Caco-2 (cell line): ENCODE measurements around the gene PPP1R12B. TPM values are rescaled to one million over a fixed set of nuclear protein-coding genes. Genes with fewer than 3 reads are reported as not detected.
A peak's percentile ranks its signal among the peaks of the same experiment; 100 is the strongest.

Experiments used
- BruUV-seq: library from RNA; stranded (reverse); fragments of 400-500 nt; replicated peaks from 2 replicates; lab custom pipeline; 2021; lab: Mats Ljungman, UMichigan
- CTCF ChIA-PET: fragments of 300-600 bp; sonication (Branson Sonifier 250); formaldehyde crosslinking; loops from one replicate; lab custom pipeline; 2022; ENCODE audit warnings: antibody characterized with exemption; lab: Charles Lee
- POLR2A ChIA-PET: fragments of 300-600 bp; sonication (Branson Sonifier 250); formaldehyde crosslinking; loops from one replicate; lab custom pipeline; 2022; ENCODE audit warnings: antibody characterized with exemption; lab: Charles Lee
- DNase-seq, 2 experiments: peaks; one replicate each; pipeline versions ENCODE4 v3.0.0 to v3.0.0-alpha.2; 2020 to 2022
- H3K27me3 ChIP-seq: replicated peaks from 2 replicates; pipeline ENCODE4 v1.6.0; 2011; ENCODE audit warnings: low read length; ENCODE audit not compliant: control insufficient read depth, insufficient read depth
- H3K36me3 ChIP-seq: 2 replicates; pipeline ENCODE4 v1.5.1; 2011; ENCODE audit warnings: low read length; ENCODE audit not compliant: control insufficient read depth, insufficient read depth
- H3K4me1 ChIP-seq: fragments of 250-450 bp; sonication (Bioruptor Pico); 2 replicates; pipeline ENCODE4 v1.5.1; 2020; ENCODE audit warnings: mild to moderate bottlenecking
- H3K4me3 ChIP-seq: 2 replicates; pipeline ENCODE4 v1.5.1; 2011; ENCODE audit warnings: low read depth, mild to moderate bottlenecking, control low read depth, low read length
- H3K9me3 ChIP-seq: fragments of 250-450 bp; sonication (Bioruptor Pico); 2 replicates; pipeline ENCODE4 v1.5.1; 2020; ENCODE audit warnings: mild to moderate bottlenecking, moderate library complexity
- H3K27ac Mint-ChIP-seq: one replicate; pipeline ENCODE4 v1.8.0; 2022; ENCODE audit warnings: mixed read lengths; ENCODE audit not compliant: unreplicated experiment
- H3K27me3 Mint-ChIP-seq: one replicate; pipeline ENCODE4 v1.8.0; 2022; ENCODE audit warnings: mixed read lengths; ENCODE audit not compliant: insufficient read depth, unreplicated experiment
- H3K36me3 Mint-ChIP-seq: one replicate; pipeline ENCODE4 v1.8.0; 2022; ENCODE audit warnings: mild to moderate bottlenecking, mixed read lengths; ENCODE audit not compliant: insufficient read depth, unreplicated experiment
- H3K4me1 Mint-ChIP-seq: one replicate; pipeline ENCODE4 v1.8.0; 2022; ENCODE audit warnings: low read depth, mixed read lengths; ENCODE audit not compliant: unreplicated experiment
- H3K4me3 Mint-ChIP-seq: one replicate; pipeline ENCODE4 v1.8.0; 2022; ENCODE audit warnings: mild to moderate bottlenecking, moderate library complexity, mixed read lengths; ENCODE audit not compliant: unreplicated experiment
- H3K9me3 Mint-ChIP-seq: one replicate; pipeline ENCODE4 v1.8.0; 2022; ENCODE audit warnings: mixed read lengths; ENCODE audit not compliant: unreplicated experiment
- CTCF ChIP-seq, 2 experiments: fragments of 200-600 bp in 1 of 2; IDR thresholded peaks; 1 replicate in 1 of 2; 2 replicates in 1 of 2; pipeline versions ENCODE4 v1.5.1 to v1.8.0; 2011 to 2022; ENCODE audit warnings: antibody characterized with exemption in 1 of 2, control low read depth in 1 of 2, inconsistent platforms in 1 of 2, low read depth in 1 of 2, low read length in 1 of 2, mild to moderate bottlenecking in 1 of 2, moderate library complexity in 1 of 2; ENCODE audit not compliant: insufficient read depth in 1 of 2, severe bottlenecking in 1 of 2, unreplicated experiment in 1 of 2
- intact Hi-C: fragments of 100-400 bp; cut with micrococcal nuclease; formaldehyde crosslinking; loops from one replicate; pipeline ENCODE4 v1.10.0; 2022; ENCODE audit not compliant: unreplicated experiment
- total RNA-seq: library from RNA; stranded (reverse); gene quantifications from 2 replicates; pipeline ENCODE4 v1.2.3, GENCODE V29; 2022

The PPP1R12B gene
- total RNA-seq, 1 experiment from 2014 or later: 16.4 TPM

- H3K4me1 Mint-ChIP-seq: peaks cover 32% of the 10 kb centered on the region
- H3K4me3 Mint-ChIP-seq: peak overlapping the region; percentile 77
- no peaks in the 10 kb centered on the region for H3K9me3 Mint-ChIP-seq
- H3K4me1 ChIP-seq: peaks cover 20% of the 10 kb centered on the region
- BruUV-seq: no TSS peak
- intact Hi-C loops: no loop called here
- no peaks in the 10 kb centered on the region for H3K36me3 Mint-ChIP-seq
- TF ChIP-seq CTCF (IDR thresholded peaks at IDR 0.05; ENCODE audit: insufficient read depth in 1 of 2, low read depth in 1 of 2, low read length in 1 of 2, severe bottlenecking in 1 of 2, unreplicated experiment in 1 of 2): no peak
- ChIA-PET CTCF (no interaction called here), POLR2A (no interaction called here)
- no peaks in the 10 kb centered on the region for H3K9me3 ChIP-seq
- H3K27me3 ChIP-seq: peaks cover 2% of the 10 kb centered on the region
- peaks cover 26% of the 10 kb centered on the region for H3K27me3 Mint-ChIP-seq
- H3K36me3 ChIP-seq: no peaks in the 10 kb centered on the region
- no peak for DNase-seq
- no peak overlapping the region for H3K27ac Mint-ChIP-seq
- peak overlapping the region; percentile 53 for H3K4me3 ChIP-seq
Measured at GRCh38 chr1:202642212-202642611, 293.7 kb downstream of the PPP1R12B start.

Other genes starting within 250 kb of the PPP1R12B start
- 0.07 TPM in 2 replicates for gene GPR37L1, start 225.8 kb upstream of the PPP1R12B start, total RNA-seq
- gene ARL8A, start 204.0 kb upstream of the PPP1R12B start, total RNA-seq: 25.0 and 27.8 TPM in 2 replicates
- gene PTPN7, start 188.1 kb upstream of the PPP1R12B start, total RNA-seq: not detected in 2 replicates
- gene LGR6, start 154.9 kb upstream of the PPP1R12B start, total RNA-seq: 0.36 TPM in 1 of 2 replicates, not detected in the other
- gene UBE2T, start 6.8 kb upstream of the PPP1R12B start, total RNA-seq: 53.4 and 59.3 TPM in 2 replicates